Pericardium fibroblast (primary cell): ENCODE data around the gene PSMG3. TPM values are rescaled to one million over a fixed set of nuclear protein-coding genes. Genes with fewer than 3 reads are reported as not detected.

Experiments used
- total RNA-seq: library from RNA; depleted of rRNA; stranded (reverse); fragments of >200 nt; gene quantifications from 2 replicates; pipeline ENCODE4 v1.2.3, GENCODE V29; 2015

PSMG3 gene, protein sequence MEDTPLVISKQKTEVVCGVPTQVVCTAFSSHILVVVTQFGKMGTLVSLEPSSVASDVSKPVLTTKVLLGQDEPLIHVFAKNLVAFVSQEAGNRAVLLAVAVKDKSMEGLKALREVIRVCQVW
- 43.0 and 61.3 TPM in 2 replicates for total RNA-seq

GRCh38 chr7:1569833-1570632, at the start of gene PSMG3:
TSS of gene PSMG3 (minus strand) at chr7:1570032. CDS start at chr7:1569339, 693 bp downstream.

GRCh38 chr7:1555813-1556543, 13.9 kb downstream of the PSMG3 start, which contains the start of gene TMEM184A:
TSS of gene TMEM184A (minus strand) at chr7:1556205. CDS start at chr7:1555484, 721 bp downstream.

Other genes starting within 250 kb of the PSMG3 start
- gene MICALL2, start 110.6 kb downstream of the PSMG3 start, total RNA-seq = 18.3 and 19.3 TPM in 2 replicates
- gene INTS1, start 65.6 kb downstream of the PSMG3 start, total RNA-seq = 48.9 and 52.1 TPM in 2 replicates
- 8.8 and 10.4 TPM in 2 replicates for gene MAFK, start 39.3 kb downstream of the PSMG3 start, total RNA-seq
- gene TMEM184A, start 13.8 kb downstream of the PSMG3 start, total RNA-seq = not detected in 2 replicates
- 0.93 and 2.0 TPM in 2 replicates for gene ELFN1, start 100.2 kb upstream of the PSMG3 start, total RNA-seq